Daoy (cell line): ENCODE results near the gene PLA2G2F. TPM values are rescaled to one million over a fixed set of nuclear protein-coding genes. Genes with fewer than 3 reads are reported as not detected.

Experiments used
- DNase-seq: peaks from one replicate; pipeline ENCODE4 v3.0.0-alpha.2; 2015; ENCODE audit warnings: low read depth
- total RNA-seq: library from RNA; depleted of rRNA; stranded (reverse); fragments of >200 nt; shearing (Covaris generic); gene quantifications from 2 replicates; pipeline ENCODE4 v1.2.3, GENCODE V29; 2014

Gene PLA2G2F
- total RNA-seq, 1 experiment from 2014 or later: not detected

- no peak for DNase-seq
Measured at GRCh38 chr1:20142001-20142710, 3.0 kb downstream of the PLA2G2F start.

GRCh38 chr1:20143318-20143717, 4.2 kb downstream of the PLA2G2F start:
- DNase-seq: no peak

GRCh38 chr1:20143734-20144565, 4.8 kb downstream of the PLA2G2F start:
- no peak for DNase-seq

- DNase-seq: no peak
Measured at GRCh38 chr1:20147846-20148570, 8.9 kb downstream of the PLA2G2F start.

- no peak for DNase-seq
Measured at GRCh38 chr1:20148571-20149500, 9.7 kb downstream of the PLA2G2F start.

- no peak for DNase-seq
Measured at GRCh38 chr1:20149601-20150325, 10.6 kb downstream of the PLA2G2F start.

- no peak for DNase-seq
Measured at GRCh38 chr1:20150326-20150705, 11.2 kb downstream of the PLA2G2F start.

- no peak for DNase-seq
Measured at GRCh38 chr1:20150969-20151368, 11.8 kb downstream of the PLA2G2F start.

- DNase-seq: peak; percentile 86
Measured at GRCh38 chr1:20151906-20152598, 12.9 kb downstream of the PLA2G2F start.

- no peak for DNase-seq
Measured at GRCh38 chr1:20152599-20152930, 13.4 kb downstream of the PLA2G2F start.

GRCh38 chr1:20153000-20153418, 13.9 kb downstream of the PLA2G2F start:
- DNase-seq: no peak

GRCh38 chr1:20154301-20154831, 15.2 kb downstream of the PLA2G2F start:
- DNase-seq: no peak

GRCh38 chr1:20158358-20159070, 19.4 kb downstream of the PLA2G2F start:
- DNase-seq: no peak

GRCh38 chr1:20160034-20160433, 20.9 kb downstream of the PLA2G2F start:
- DNase-seq: no peak

GRCh38 chr1:20164694-20165202, 25.6 kb downstream of the PLA2G2F start:
- peak; percentile 27 for DNase-seq

GRCh38 chr1:20165522-20165951, 26.4 kb downstream of the PLA2G2F start:
- no peak for DNase-seq

GRCh38 chr1:20166051-20166450, 26.9 kb downstream of the PLA2G2F start:
- DNase-seq: no peak

- DNase-seq: no peak
Measured at GRCh38 chr1:20167126-20167525, 28.0 kb downstream of the PLA2G2F start.
